ENCODE data around the gene ARAP1.

DNA sequence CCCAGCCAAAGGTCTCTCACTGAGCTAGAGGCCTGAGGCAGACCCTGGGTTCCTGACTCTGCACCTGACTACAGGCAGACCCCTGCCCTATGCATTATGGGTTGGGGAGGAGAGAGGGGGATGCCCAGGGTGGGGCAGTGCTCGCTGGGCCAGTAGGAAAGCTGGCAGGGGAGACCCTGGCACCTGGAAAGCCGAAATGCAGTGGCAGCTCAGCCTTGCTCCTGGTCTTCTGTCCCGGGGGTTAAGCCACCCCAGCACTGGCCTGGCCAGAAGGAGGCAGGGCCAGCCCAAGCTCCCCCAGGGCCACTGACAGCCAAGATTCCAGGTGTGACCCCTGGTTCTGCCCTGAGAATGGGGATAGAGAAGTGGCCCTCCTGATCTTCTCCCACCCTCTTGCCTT, 5.4 kb downstream of the ARAP1 start:
- TF ChIP-seq, protein P1, sequence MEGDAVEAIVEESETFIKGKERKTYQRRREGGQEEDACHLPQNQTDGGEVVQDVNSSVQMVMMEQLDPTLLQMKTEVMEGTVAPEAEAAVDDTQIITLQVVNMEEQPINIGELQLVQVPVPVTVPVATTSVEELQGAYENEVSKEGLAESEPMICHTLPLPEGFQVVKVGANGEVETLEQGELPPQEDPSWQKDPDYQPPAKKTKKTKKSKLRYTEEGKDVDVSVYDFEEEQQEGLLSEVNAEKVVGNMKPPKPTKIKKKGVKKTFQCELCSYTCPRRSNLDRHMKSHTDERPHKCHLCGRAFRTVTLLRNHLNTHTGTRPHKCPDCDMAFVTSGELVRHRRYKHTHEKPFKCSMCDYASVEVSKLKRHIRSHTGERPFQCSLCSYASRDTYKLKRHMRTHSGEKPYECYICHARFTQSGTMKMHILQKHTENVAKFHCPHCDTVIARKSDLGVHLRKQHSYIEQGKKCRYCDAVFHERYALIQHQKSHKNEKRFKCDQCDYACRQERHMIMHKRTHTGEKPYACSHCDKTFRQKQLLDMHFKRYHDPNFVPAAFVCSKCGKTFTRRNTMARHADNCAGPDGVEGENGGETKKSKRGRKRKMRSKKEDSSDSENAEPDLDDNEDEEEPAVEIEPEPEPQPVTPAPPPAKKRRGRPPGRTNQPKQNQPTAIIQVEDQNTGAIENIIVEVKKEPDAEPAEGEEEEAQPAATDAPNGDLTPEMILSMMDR (conservative IDR thresholded peaks at IDR 0.05; ENCODE audit: low read depth, low read length) = no peak
- no peak for TF ChIP-seq EZH2 (IDR thresholded peaks at IDR 0.05; ENCODE audit: low read length, unreplicated experiment)

Data from PC-3 (cell line).